Stimulated activated CD4-positive, alpha-beta T cell treated with anti-CD3 and anti-CD28 coated beads, Interleukin-2, amount 100 ng/mL, for 4 hours (primary cell): ENCODE data around the gene DDX20.
"Not testable (repeated sequence)": the region's sequence is repeated elsewhere in the genome, so short reads cannot be mapped to it uniquely, and the experiment has no call there.

Source experiments
- DNase-seq: peaks from one replicate; pipeline ENCODE4 v3.0.0-alpha.2; 2020; ENCODE audit warnings: low read depth

The DDX20 gene

DNA sequence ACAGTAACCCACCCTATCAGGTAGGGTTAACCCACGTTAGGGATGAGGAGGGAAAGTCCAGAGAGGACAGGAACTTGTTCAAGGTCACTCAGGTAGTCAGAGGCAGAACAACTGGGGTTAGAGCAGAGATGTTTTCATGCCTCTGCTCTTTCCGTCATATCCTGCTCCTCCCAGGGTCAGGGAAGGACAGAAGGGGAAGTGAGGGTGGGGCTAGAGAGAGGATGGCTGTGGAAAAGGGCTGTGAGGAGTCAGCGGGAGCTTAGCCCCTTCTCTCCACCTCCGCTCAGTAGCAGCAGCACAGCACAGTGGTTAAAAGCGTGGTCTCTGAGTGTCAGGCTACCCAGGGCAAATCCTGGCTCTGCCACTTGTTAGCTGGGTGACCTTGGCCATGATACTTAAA, 36.5 kb downstream of the DDX20 start:
- DNase-seq, result no peak

DNA sequence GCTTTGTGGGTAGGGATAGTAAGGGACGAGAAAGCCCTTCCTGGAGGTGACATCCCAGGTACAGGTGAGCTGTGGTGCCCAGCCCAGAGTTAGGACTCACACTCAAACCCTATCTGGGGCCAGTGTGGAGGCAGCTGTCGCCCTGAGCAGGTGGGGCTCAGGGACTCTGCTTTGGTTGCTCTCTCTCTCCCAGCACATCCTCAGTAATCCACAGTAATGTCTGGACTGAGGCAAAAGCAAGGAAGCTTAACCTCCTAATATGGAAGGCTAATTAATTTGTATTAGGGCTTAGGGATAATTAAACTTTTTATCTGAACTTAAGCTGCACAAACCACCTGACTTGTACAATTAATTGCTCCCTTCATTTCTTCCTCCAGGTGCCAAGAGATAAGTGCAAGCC, 38.2 kb downstream of the DDX20 start:
- DNase-seq, result no peak

DNA sequence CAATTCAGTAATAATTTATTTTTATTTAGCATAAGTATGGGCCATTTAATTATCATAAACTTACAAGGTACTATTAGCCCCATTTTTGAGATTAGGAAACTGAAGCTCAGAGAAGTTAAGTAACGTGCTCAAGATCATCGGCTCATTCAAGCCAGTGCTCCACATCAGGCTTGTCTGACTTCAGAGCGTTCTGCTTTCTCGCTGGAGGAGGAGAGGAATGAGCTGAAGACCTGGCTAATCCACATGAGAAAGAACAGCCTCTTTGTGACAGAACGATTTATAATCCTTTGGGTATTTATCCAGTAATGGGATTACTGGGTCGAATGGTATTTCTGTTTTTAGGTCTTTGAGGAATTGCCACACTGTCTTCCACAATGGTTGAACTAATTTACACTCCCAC, 39.7 kb downstream of the DDX20 start:
- no peak for DNase-seq

DNA sequence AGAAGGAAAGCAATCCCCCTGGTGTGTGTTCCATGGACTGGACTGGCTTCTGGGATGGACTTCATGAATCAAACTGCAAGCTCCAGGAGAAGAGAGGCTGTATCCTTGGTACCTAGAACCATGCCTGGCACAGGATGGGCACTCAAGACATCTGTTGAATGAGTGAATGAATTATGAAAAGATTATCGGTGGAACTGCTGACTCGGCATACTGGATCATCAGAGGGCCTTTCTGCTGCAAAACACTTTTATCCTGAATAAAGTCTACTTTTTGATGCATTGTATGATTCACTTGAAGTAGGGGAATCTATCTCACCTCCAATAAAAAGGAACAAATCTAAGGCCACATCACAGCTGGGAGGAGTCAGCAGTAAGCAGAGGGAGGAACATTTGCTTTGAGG, 42.9 kb downstream of the DDX20 start:
- no peak for DNase-seq

DNA sequence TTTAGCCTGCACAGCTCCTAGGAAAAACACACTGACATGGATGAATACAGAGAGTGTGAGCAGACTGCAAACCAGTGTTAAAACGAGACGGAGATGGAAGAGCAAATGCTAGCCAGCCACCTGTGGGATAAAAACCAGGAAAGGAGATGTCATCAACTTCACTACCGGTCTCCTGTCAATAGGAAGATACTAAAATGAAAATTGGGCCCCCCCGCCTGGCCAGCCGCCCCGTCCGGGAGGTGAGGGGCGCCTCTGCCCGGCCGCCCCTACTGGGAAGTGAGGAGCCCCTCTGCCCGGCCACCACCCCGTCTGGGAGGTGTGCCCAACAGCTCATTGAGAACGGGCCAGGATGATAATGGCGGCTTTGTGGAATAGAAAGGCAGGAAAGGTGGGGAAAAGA, 44.0 kb downstream of the DDX20 start:
- DNase-seq, result not testable (repeated sequence)

DNA sequence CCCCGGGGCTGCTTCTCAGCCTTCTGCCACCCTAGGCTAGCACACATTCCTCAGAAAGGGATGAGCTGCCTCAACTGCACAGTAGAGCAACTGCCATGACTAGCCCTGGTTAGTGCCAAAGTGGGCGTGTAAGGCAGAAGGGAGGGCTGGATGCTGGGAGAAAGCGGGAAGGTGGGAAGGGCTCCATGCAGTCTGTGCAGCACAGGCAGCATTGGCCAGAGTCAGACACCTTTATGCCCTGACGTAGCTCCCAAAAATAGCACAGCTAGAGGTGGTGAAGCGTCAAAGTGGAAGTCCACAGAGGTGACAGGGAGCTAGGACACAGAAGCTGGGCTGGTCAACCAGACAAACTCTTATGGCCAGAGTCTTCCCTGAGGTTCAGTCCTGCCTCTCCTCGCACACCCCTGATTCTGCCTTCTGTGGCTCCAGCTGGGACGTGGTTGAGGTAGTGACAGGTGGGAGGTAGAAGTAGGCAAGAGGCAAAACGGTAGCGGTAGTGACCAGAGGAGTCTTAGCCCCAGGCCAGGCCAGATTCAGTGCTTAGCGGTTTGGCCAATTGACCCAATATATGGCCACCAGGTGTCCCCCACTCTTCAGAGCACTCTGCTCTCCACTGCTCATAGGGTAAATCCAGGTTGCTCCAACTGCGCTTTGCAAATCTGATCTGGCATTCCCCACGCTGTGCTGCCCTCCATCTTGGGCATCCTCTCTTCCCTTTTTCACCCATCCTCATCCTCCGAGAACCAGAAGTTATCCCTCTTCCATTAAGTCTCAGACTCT, 45.6 kb downstream of the DDX20 start:
- no peak for DNase-seq

DNA sequence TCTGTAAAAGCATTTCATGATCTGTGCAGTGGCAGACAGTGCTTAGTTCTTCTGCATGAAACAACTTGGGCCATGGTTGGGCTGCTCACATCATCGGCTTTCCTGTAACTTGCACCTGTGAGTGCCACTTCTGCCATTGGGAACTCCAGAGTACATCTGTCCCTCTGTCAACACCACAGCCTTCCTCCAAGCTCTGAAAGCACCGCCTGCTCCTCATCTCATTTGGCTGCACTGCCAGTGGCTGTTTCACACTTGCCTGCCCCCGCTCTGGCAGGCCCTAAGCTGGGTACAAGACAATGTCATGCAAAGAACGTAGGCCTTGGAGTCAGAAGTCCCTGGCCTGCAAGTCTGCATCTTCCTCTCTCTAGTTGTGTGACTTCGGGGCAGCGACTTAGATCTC, 46.4 kb downstream of the DDX20 start:
- DNase-seq, result no peak

DNA sequence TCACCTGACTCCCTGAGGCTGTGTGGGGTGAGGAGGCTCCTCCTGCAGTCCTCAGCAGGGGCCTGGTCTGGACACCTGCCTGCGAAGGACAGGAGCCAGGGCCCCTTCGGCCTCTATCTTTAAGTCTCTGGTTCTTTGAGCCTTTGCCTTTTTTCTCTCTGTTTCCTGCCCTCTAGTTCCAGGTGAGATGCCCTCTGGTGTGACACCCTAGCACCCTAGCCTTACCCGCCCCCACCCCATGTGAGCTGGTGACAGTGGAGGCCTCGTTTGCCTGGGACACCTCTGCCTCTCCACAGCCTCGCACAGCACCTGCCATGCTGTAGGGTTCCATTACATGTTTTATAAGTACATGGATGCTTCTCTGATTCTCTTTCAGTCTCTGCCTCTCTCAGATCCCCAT, 47.3 kb downstream of the DDX20 start:
- DNase-seq, result no peak

DNA sequence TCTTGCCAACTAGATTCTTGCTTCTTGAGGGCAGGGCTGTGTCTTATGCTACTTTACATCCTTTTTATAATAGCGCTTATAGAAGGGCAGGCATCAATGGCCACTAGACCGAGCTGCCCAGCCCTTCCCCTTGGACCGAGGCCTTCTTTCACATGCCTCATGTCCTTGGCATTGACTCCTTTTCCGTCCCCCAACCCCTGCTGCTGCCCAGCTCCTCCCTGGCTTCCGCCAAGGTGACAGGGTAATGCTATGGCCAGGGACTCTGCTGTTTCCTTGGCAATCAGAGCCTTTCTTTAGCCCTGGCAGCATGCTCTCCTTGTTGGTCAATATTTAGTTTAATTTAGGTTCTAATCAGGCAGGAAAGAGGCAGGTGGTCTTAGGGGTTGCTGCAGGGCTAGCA, 48.2 kb downstream of the DDX20 start:
- no peak for DNase-seq

DNA sequence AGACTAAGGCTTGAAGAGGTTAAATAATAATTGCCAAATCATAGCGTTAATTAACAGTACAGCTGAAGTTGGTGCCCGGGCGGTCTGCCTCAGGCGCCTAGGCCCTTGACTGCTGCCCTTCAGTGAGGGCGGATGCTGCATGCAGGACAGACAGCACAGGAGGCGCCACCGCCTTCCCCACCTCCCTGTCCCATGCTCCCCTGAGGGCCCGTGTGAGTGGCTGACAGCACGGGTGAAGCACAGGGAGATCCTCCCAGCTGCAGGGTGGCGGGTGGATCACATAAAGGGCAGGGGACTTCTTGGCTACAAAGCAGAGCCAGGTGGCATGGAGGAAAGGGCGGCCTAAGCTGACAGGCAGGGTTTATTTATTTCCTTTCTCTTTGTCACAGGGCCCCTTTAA, 49.1 kb downstream of the DDX20 start:
- DNase-seq, result no peak

DNA sequence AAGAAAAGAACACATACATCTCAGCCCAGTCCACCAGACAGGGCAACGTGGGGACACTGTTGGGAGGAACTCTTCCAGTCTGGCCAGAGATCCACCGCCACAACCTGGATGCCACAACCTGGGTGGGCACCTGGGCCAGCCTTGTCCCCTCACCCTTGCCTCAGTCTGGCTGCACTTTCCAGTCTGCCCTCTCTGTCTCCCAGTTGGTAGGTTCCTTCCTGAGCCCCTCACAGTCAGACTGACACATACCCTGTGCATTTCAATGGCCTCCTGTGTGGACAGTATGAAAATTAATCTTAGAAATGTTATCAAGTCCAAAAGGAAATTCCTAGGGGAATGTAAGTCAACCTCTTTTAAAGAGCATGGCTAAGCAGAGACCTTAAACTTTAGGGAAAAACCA, 49.5 kb downstream of the DDX20 start:
- no peak for DNase-seq

DNA sequence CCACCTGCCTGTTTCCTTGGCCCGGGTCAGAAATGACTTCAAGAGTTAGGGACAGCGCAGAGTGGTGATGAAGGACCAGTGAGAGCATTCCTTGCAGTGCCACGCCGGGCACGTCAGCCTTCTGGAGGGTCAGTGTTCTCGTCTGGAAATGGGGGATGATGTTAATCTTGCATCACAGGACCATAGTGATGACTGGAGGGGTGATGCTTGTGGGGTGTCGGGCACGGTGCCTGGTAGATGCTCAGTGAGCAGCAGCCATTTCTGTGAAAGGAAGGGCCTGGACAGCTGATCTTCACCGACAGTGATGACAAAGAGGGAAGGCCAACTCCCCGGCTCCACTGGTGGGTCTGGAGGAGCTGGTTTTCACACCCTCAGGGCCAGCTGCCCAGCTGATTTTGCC, 56.2 kb downstream of the DDX20 start:
- no peak for DNase-seq

DNA sequence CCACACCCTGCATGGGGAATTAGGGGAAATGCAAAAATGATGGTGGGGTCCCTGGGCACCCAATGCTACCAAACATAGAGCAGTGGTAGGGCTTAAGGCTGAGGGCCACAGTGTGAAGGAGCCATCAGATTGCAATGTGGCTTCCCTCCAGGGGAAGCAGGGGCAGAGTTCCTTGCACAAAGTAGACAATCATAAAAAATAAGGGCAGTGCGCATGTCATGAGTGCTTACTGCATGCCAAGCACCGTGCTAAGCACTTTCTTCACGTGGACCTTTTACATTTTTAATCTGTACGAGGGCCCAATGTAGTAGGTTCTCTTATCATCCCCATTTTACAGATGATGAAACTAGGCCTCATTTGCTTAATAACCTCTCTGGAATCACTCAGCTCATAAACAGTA, 56.6 kb downstream of the DDX20 start:
- no peak for DNase-seq

DNA sequence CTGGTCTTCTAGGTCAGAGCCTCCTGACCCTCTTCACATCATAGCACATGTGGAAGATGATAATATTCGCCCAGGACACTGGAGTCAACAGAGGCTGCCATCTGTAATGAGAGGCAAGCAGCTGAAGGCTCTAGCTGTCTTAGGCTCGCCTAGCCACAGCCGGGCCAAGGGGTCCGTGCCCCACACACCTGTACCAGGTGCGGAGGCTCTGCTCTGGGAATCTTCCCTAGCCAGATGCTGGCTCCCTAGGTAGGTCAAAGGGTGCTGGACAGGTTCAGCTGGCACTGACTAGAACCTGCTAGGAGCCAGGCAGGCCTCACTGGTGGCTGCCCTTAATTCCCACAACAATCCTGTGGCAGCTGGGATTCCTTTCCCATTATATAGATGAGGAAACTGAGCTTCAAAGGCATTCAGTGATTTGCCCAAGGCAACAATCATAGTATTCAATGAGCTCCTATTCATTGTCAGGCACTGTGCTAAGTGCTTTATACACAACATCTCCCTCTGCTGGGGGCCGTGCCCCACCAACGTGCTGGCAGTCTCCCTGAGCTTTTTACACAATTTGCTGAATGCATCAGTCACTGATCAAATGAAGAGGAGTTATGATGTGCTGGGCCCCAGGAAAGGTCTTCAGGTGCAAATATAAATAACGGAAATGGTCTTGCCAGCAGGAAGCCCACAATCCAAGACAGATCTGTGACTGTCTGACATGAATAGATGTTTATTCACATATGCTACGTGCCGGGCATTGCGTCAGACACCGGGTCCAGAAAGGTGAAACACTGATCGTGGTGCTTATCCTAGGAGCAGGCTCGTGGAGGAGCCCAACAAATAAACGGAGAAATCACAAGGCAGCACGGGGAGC, 58.0 kb downstream of the DDX20 start:
- no peak for DNase-seq

DNA sequence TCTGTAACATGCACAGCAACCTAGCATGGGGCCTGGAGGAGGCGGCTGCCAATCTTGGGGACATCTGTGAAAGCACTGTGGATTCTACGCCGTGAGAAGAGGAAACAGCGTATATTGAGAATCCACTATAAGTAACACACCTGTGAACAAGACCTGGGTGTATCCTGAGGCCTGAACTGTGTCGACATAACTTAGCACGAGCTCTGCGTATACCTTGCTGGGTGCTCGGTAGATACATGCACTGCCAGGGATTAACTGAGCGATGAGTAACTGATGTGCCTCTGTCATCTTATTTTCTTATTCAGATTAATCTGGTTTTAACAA, 58.6 kb downstream of the DDX20 start:
- no peak for DNase-seq

DNA sequence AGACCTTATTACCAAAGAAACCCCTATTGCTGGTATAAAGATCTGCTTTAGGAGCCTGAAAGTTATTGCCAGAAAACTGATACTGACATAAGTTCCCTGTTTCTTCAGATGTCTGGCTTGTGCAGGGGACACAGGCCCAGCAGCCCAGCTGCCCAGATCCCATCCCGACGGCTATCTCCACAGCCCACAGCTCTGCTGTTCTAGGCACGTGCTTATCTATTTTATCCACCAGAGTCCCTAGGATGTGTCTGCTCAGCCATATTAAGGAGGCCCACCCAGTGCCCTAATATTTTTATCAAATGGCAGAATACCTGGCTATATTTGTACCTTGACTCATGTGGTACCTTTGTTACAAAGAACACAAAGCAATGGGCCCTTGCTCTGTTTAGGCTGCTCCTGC, 58.9 kb downstream of the DDX20 start:
- no peak for DNase-seq
